Astrocyte (in vitro differentiated cells and primary cell): ENCODE measurements around the gene ELF5.

Experiments
- EZH2 ChIP-seq: IDR thresholded peaks from 2 replicates; pipeline ENCODE4 v1.6.1; 2012; ENCODE audit warnings: mild to moderate bottlenecking, low read length, inconsistent platforms; ENCODE audit not compliant: insufficient read depth
- TF ChIP-seq, protein P1 (sequence below): IDR thresholded peaks from 2 replicates; pipeline ENCODE4 v1.5.1; 2011; ENCODE audit warnings: low read depth, mild to moderate bottlenecking, inconsistent platforms, low read length, moderate library complexity; ENCODE audit not compliant: insufficient read depth

DNA sequence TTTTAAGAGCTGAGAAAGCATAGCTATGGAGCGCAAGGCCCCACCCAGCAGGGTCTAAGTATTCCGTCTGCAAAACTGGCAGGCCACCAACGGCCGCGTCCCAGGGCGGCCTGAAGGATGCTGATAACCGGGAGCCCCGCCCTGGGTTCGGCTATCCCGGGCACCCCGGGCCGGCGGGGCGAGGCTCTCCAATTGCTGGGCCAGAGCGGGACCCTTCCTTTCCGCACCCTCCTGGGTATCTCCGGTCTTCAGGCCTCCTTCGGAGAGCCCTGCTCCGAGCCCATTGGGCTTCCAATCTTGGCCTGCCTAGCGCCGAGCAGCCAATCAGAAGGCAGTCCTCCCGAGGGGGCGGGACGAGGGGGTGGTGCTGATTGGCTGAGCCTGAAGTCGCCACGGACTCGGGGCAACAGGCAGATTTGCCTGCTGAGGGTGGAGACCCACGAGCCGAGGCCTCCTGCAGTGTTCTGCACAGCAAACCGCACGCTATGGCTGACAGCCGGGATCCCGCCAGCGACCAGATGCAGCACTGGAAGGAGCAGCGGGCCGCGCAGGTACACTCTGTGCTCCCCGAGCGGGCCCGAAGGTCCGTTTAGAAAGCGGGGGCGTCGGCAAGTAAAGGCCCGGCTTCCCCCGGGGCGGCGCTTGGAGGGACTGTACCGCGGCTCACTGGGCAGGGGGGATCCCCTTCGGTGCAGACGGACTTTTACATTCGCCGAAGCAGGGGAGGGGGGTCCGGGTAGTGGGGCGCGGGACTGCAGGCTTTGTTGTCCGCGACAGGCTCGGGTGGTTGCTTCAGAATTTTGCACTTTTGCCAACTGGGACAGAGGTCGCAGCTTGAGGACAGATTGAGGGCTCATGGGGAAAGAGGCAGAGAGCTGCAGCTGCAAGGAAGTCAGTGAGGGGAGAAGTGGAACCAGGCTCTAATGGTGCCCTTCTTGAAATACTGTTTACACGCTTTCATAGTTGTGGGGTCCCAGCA is 74.8 kb downstream of the ELF5 start, which contains the start of gene CAT:
- TF ChIP-seq, protein P1, sequence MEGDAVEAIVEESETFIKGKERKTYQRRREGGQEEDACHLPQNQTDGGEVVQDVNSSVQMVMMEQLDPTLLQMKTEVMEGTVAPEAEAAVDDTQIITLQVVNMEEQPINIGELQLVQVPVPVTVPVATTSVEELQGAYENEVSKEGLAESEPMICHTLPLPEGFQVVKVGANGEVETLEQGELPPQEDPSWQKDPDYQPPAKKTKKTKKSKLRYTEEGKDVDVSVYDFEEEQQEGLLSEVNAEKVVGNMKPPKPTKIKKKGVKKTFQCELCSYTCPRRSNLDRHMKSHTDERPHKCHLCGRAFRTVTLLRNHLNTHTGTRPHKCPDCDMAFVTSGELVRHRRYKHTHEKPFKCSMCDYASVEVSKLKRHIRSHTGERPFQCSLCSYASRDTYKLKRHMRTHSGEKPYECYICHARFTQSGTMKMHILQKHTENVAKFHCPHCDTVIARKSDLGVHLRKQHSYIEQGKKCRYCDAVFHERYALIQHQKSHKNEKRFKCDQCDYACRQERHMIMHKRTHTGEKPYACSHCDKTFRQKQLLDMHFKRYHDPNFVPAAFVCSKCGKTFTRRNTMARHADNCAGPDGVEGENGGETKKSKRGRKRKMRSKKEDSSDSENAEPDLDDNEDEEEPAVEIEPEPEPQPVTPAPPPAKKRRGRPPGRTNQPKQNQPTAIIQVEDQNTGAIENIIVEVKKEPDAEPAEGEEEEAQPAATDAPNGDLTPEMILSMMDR = no peak
- no peak for TF ChIP-seq EZH2
